Measurements from ENCODE around the gene C15orf39.

C15orf39 gene

DNA sequence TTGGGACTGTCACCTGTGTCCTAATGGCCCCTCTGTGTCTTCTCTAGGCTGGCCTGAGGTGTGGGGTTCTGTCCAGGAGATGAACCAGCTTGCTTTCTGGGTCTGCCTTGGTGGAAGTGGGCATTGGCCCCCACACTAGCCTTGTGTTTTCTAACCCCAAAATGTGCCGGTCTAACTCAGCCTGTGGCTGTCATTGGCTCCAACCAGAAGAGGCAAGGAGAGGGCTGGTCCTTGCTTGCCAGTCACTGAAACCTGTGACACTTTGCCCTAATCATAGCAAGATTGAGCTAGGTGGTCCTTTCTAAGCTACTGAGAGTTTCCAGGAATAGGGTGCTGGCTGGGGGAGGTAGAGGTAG lies 2.2 kb downstream of the C15orf39 start:
- in situ Hi-C loops (cut with MboI; ENCODE audit: low sequenced_read_pairs, unreplicated experiment): loop anchor here (5.0 to 10.0 kb wide), 2 partner anchors 72 to 109 kb away; no protein-coding TSS in a partner anchor

DNA sequence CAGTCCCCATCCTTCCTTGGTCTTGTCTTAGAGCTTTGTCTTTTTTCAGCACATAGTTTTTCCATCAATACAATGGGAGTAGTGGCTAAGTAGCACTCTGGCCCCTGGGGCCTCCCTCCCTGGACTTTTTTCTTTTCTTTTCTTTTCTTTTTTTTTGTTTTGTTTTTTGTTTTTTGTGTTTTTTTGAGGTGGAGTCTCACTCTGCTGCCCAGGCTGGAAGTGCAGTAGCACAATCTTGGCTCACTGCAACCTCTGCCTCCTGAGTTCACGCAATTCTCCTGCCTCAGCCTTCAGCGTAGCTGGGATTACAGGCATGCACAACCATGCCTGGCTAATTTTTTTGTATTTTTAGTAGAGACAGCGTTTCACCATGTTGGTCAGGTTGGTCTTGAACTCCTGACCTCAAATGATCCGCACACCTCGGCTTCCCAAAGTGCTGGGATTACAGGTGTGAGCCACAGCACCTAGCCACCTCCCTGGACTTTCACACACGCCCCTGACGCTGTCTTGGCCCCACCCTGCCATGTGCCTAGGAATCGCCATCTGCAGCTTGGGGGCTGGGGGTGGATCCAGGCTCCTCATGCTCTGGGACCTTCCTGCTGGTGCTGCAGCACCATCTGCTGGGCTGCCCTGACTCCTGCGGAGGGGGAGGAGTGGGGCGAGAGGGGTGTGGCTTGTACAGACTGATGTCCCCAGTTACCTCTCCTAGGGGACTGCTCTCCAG lies 2.8 kb downstream of the C15orf39 start:
- TF ChIP-seq, protein P1, sequence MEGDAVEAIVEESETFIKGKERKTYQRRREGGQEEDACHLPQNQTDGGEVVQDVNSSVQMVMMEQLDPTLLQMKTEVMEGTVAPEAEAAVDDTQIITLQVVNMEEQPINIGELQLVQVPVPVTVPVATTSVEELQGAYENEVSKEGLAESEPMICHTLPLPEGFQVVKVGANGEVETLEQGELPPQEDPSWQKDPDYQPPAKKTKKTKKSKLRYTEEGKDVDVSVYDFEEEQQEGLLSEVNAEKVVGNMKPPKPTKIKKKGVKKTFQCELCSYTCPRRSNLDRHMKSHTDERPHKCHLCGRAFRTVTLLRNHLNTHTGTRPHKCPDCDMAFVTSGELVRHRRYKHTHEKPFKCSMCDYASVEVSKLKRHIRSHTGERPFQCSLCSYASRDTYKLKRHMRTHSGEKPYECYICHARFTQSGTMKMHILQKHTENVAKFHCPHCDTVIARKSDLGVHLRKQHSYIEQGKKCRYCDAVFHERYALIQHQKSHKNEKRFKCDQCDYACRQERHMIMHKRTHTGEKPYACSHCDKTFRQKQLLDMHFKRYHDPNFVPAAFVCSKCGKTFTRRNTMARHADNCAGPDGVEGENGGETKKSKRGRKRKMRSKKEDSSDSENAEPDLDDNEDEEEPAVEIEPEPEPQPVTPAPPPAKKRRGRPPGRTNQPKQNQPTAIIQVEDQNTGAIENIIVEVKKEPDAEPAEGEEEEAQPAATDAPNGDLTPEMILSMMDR (IDR thresholded peaks at IDR 0.05; ENCODE audit: borderline replicate concordance, control extremely low read depth, extremely low read depth, insufficient read depth, missing control alignments): peak; percentile 93
- peak; percentile 93 for DNase-seq (ENCODE audit: low spot score)
- in situ Hi-C loops (cut with MboI; ENCODE audit: low sequenced_read_pairs, unreplicated experiment): loop anchor here (5.0 to 10.0 kb wide), 2 partner anchors 72 to 110 kb away; no protein-coding TSS in a partner anchor

More for the DNA sequence above, 2.2 kb downstream of the C15orf39 start:
- no peak for DNase-seq (ENCODE audit: low spot score)
- TF ChIP-seq, protein P1 (IDR thresholded peaks at IDR 0.05; ENCODE audit: borderline replicate concordance, control extremely low read depth, extremely low read depth, insufficient read depth, missing control alignments): no peak

DNA sequence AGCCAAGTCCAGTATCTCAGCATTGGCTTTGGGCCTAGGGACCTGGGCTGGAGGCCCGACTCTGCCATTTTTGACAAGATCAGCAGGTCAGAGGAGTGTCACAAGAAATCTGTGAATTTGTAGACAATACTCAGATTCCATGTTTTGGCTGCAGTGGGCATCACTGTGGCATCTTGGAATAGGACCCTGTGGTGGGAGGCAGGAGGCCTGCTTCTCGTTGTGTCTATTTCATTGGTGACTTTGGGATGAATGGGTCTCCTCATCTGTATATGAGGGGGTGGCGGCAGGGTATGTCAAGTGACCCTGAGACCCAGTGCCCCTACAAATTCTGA lies 3.3 kb downstream of the C15orf39 start:
- TF ChIP-seq, protein P1 (IDR thresholded peaks at IDR 0.05; ENCODE audit: borderline replicate concordance, control extremely low read depth, extremely low read depth, insufficient read depth, missing control alignments): no peak
- in situ Hi-C loops (cut with MboI; ENCODE audit: low sequenced_read_pairs, unreplicated experiment): loop anchor here (10.0 kb wide), 1 partner anchor 110 kb away; no protein-coding TSS in a partner anchor
- DNase-seq (ENCODE audit: low spot score): no peak

DNA sequence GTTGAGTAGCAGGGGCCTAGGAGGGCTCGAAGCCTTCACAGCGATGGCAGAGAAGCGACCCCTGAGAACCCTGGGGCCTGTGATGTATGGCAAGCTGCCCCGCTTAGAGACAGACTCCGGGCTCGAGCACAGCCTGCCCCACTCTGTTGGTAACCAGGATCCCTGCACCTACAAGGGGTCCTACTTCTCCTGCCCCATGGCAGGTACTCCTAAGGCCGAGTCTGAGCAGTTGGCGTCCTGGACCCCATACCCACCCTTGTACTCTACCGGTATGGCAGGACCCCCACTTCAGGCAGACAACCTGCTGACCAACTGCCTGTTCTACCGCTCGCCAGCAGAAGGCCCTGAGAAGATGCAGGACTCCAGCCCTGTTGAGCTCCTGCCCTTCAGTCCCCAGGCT lies 4.3 kb downstream of the C15orf39 start:
- TF ChIP-seq, protein P1 (IDR thresholded peaks at IDR 0.05; ENCODE audit: borderline replicate concordance, control extremely low read depth, extremely low read depth, insufficient read depth, missing control alignments): no peak
- in situ Hi-C loops (cut with MboI; ENCODE audit: low sequenced_read_pairs, unreplicated experiment): loop anchor here (10.0 kb wide), 1 partner anchor 111 kb away; no protein-coding TSS in a partner anchor
- DNase-seq (ENCODE audit: low spot score): no peak

DNA sequence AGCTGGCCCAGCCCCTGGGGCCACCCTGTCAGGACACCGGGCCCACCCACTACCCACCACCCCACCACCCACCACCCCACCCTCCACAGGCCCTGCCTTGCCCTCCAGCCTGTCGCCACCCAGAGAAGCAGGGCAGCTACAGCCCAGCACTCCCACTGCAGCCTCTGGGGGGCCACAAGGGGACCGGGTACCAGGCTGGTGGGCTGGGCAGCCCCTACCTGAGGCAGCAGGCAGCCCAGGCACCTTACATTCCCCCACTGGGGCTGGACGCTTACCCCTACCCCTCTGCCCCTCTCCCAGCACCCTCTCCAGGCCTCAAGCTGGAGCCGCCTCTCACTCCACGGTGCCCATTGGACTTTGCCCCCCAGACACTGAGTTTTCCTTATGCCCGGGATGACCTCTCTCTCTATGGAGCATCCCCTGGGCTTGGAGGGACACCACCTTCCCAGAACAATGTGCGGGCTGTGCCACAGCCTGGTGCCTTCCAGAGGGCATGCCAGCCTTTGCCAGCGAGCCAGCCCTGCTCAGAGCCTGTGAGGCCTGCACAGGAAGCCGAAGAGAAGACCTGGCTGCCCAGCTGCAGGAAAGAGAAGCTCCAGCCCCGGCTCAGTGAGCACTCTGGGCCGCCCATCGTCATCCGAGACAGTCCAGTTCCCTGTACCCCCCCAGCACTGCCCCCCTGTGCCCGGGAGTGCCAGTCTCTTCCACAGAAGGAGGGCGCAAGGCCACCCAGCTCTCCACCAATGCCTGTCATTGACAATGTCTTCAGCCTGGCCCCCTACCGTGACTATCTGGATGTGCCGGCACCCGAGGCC lies 5.3 kb downstream of the C15orf39 start:
- in situ Hi-C loops (cut with MboI; ENCODE audit: low sequenced_read_pairs, unreplicated experiment): loop anchor here (10.0 kb wide), 1 partner anchor 112 kb away; no protein-coding TSS in a partner anchor
- DNase-seq (ENCODE audit: low spot score): no peak
- TF ChIP-seq, protein P1 (IDR thresholded peaks at IDR 0.05; ENCODE audit: borderline replicate concordance, control extremely low read depth, extremely low read depth, insufficient read depth, missing control alignments): no peak

DNA sequence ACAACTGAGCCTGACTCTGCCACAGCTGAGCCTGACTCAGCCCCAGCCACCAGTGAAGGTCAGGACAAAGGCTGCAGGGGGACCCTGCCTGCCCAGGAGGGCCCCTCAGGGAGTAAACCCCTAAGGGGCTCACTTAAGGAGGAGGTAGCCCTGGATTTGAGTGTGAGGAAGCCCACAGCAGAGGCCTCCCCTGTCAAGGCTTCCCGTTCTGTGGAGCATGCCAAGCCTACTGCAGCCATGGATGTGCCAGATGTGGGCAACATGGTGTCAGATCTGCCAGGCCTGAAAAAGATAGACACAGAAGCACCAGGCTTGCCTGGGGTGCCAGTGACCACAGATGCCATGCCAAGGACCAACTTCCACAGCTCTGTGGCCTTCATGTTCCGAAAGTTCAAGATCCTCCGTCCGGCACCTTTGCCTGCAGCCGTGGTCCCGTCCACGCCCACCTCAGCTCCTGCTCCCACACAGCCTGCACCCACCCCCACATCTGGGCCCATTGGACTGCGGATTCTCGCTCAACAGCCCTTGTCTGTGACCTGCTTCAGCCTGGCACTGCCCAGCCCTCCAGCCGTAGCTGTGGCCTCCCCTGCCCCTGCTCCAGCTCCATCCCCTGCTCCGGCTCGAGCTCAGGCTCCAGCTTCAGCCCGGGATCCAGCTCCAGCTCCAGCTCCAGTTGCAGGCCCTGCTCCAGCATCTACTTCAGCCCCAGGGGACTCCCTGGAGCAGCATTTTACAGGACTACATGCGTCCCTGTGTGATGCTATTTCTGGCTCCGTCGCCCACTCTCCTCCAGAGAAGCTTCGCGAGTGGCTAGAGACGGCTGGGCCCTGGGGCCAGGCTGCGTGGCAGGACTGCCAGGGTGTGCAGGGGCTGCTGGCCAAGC lies 6.2 kb downstream of the C15orf39 start:
- TF ChIP-seq, protein P1 (IDR thresholded peaks at IDR 0.05; ENCODE audit: borderline replicate concordance, control extremely low read depth, extremely low read depth, insufficient read depth, missing control alignments): no peak
- no peak for DNase-seq (ENCODE audit: low spot score)
- in situ Hi-C loops (cut with MboI; ENCODE audit: low sequenced_read_pairs, unreplicated experiment): loop anchor here (10.0 kb wide), 1 partner anchor 113 kb away; no protein-coding TSS in a partner anchor
